Activated CD4-positive, alpha-beta T cell treated with anti-CD3 and anti-CD28 coated beads for 1 hour (primary cell): ENCODE measurements around the gene CDKN1A.
"Not testable (repeated sequence)": the region's sequence is repeated elsewhere in the genome, so short reads cannot be mapped to it uniquely, and the experiment has no call there.

Experiments used
- DNase-seq: peaks from one replicate; pipeline ENCODE4 v3.0.0-alpha.2; 2020

Gene CDKN1A

GRCh38 chr6:36722879-36723278 lies 44.4 kb downstream of the CDKN1A start:
- DNase-seq: no peak

GRCh38 chr6:36723992-36724391 lies 45.5 kb downstream of the CDKN1A start:
- DNase-seq: not testable (repeated sequence)

GRCh38 chr6:36724514-36725390 lies 46.2 kb downstream of the CDKN1A start:
- no peak for DNase-seq

- no peak for DNase-seq
Measured at GRCh38 chr6:36725581-36725980, 47.1 kb downstream of the CDKN1A start.

- DNase-seq: no peak
Measured at GRCh38 chr6:36727505-36728021, 49.0 kb downstream of the CDKN1A start.

GRCh38 chr6:36728289-36729160 lies 50.0 kb downstream of the CDKN1A start:
- DNase-seq: no peak

GRCh38 chr6:36729161-36729524 lies 50.6 kb downstream of the CDKN1A start:
- no peak for DNase-seq

- DNase-seq: no peak
Measured at GRCh38 chr6:36730424-36731380, 52.2 kb downstream of the CDKN1A start.

- DNase-seq: no peak
Measured at GRCh38 chr6:36731622-36732310, 53.3 kb downstream of the CDKN1A start.

- DNase-seq: no peak
Measured at GRCh38 chr6:36733300-36733699, 54.8 kb downstream of the CDKN1A start.

GRCh38 chr6:36734486-36735060 lies 56.1 kb downstream of the CDKN1A start:
- DNase-seq: no peak

- DNase-seq: no peak
Measured at GRCh38 chr6:36735110-36736071, 56.9 kb downstream of the CDKN1A start.
